HepG2 (cell line): ENCODE measurements around the gene NSUN6. TPM values are rescaled to one million over a fixed set of nuclear protein-coding genes. Genes with fewer than 3 reads are reported as not detected.

Experiments
- ATAC-seq: fragments of 200-7000 bp; cut with Tn5 transposase; 3 replicates; pipeline ENCODE4 v1.9.1; 2020; ENCODE audit warnings: mild to moderate bottlenecking, moderate library complexity
- BruUV-seq: library from RNA; stranded (reverse); fragments of 400-500 nt; replicated peaks from 2 replicates; lab custom pipeline; 2021; lab: Mats Ljungman, UMichigan
- CTCF ChIA-PET: fragments of 300-600 bp; formaldehyde crosslinking; extraction: SDS; loops from one replicate; lab custom pipeline; 2021; ENCODE audit warnings: low total read pairs, inconsistent platforms, low intra/inter-chr PET ratio; lab: Yijun Ruan, JAX
- POLR2A ChIA-PET: fragments of 350-600 bp; sonication (Branson Sonifier 250); formaldehyde crosslinking; loops from one replicate; lab custom pipeline; 2020; ENCODE audit warnings: antibody characterized with exemption, inconsistent platforms; lab: Yijun Ruan, JAX
- DNase-seq: peaks from one replicate; pipeline ENCODE4 v3.0.0-alpha.2; 2015; ENCODE audit warnings: low spot score
- FAIRE-seq: peaks from 3 replicates; lab custom pipeline; 2011; peaks lifted over from hg19 to GRCh38; lab: Jason Lieb, UNC
- H2AFZ ChIP-seq: one replicate; pipeline ENCODE4 v1.6.1; 2011; ENCODE audit warnings: low read length, inconsistent platforms
- H3K27ac ChIP-seq: fragments of 300-600 bp; 3 replicates; pipeline ENCODE4 v1.8.0; 2011; ENCODE audit warnings: mixed run types, mild to moderate bottlenecking, mixed read lengths, low read length, inconsistent platforms; ENCODE audit not compliant: insufficient read depth; ENCODE audit errors: extremely low read length
- H3K27me3 ChIP-seq, 2 experiments: fragments of 200-600 bp in 1 of 2; 2 replicates in 1 of 2; 3 replicates in 1 of 2; pipeline versions ENCODE4 v1.6.0 to v1.8.0; 2011; ENCODE audit warnings: low read length in 2 of 2, mild to moderate bottlenecking in 2 of 2, moderate library complexity in 2 of 2, inconsistent platforms in 1 of 2; ENCODE audit not compliant: insufficient read depth in 2 of 2, control insufficient read depth in 1 of 2
- H3K36me3 ChIP-seq, 2 experiments: fragments of 200-600 bp in 1 of 2; replicated peaks in 1 of 2; 2 replicates in 1 of 2; 3 replicates in 1 of 2; pipeline versions ENCODE4 v1.5.1 to v1.8.0; 2011; ENCODE audit warnings: low read length in 2 of 2, inconsistent platforms in 1 of 2; ENCODE audit not compliant: insufficient read depth in 2 of 2, control insufficient read depth in 1 of 2
- H3K4me1 ChIP-seq: 2 replicates; pipeline ENCODE4 v1.5.1; 2012; ENCODE audit warnings: low read length, inconsistent platforms; ENCODE audit not compliant: insufficient read depth
- H3K4me2 ChIP-seq: 2 replicates; pipeline ENCODE4 v1.6.0; 2011; ENCODE audit warnings: low read depth, low read length, inconsistent platforms
- H3K4me3 ChIP-seq, 3 experiments: fragments of 200-600 bp in 1 of 3; sonication (generic), shearing (Covaris generic) in 1 of 3; replicated peaks in 1 of 3; 2 replicates each; pipeline ENCODE4 v1.5.1; 2011 to 2016; ENCODE audit warnings: low read length in 3 of 3, inconsistent platforms in 2 of 3, low read depth in 2 of 3, mild to moderate bottlenecking in 2 of 3, control low read depth in 1 of 3, mixed read lengths in 1 of 3; ENCODE audit not compliant: insufficient read depth in 1 of 3
- H3K79me2 ChIP-seq: one replicate; pipeline ENCODE4 v1.6.1; 2011; ENCODE audit warnings: low read length, inconsistent platforms; ENCODE audit not compliant: insufficient read depth
- H3K9ac ChIP-seq: 2 replicates; pipeline ENCODE4 v1.6.0; 2011; ENCODE audit warnings: mild to moderate bottlenecking, low read depth, low read length, inconsistent platforms; ENCODE audit not compliant: insufficient read depth
- H3K9me3 ChIP-seq: 2 replicates; pipeline ENCODE4 v1.5.1; 2012; ENCODE audit warnings: mild to moderate bottlenecking, low read length
- H4K20me1 ChIP-seq: 2 replicates; pipeline ENCODE4 v1.6.0; 2011; ENCODE audit warnings: inconsistent platforms, mild to moderate bottlenecking, low read length, moderate library complexity; ENCODE audit not compliant: insufficient read depth
- ETV6 ChIP-seq: sonication (generic); formaldehyde crosslinking; conservative IDR thresholded peaks from 2 replicates; pipeline ENCODE4 v1.4.0; 2020; ENCODE audit warnings: missing genetic modification reagents
- KLF9 ChIP-seq: IDR thresholded peaks from 2 replicates; pipeline ENCODE4 v1.6.1; 2016; ENCODE audit warnings: low read depth
- RELA ChIP-seq: sonication (generic); formaldehyde crosslinking; IDR thresholded peaks from 2 replicates; pipeline ENCODE4 v1.4.0; 2020; ENCODE audit warnings: missing genetic modification reagents
- SALL1 ChIP-seq: sonication (generic); formaldehyde crosslinking; IDR thresholded peaks from 2 replicates; pipeline ENCODE4 v1.8.0; 2022; ENCODE audit warnings: mild to moderate bottlenecking, missing genetic modification reagents
- ZMYM3 ChIP-seq: sonication (generic); formaldehyde crosslinking; IDR thresholded peaks from 2 replicates; pipeline ENCODE4 v1.5.1; 2020; ENCODE audit warnings: mild to moderate bottlenecking, missing genetic modification reagents
- ZNF326 ChIP-seq: sonication (generic); formaldehyde crosslinking; IDR thresholded peaks from 2 replicates; pipeline ENCODE4 v1.4.0; 2020; ENCODE audit warnings: missing genetic modification reagents, borderline replicate concordance
- WGBS: methylation state at CpG from one replicate; pipeline ENCODE4 v1.1.6; 2017; ENCODE audit warnings: low lambda C conversion rate; 5-methylcytosine and 5-hydroxymethylcytosine counted together
- in situ Hi-C: cut with HindIII; loops from 2 replicates; pipeline ENCODE4 v1.10.0; 2017; ENCODE audit warnings: low pct_unique_long_range_greater_than_20kb; ENCODE audit not compliant: extremely low pct_ligation_motif_present
- intact Hi-C: fragments of 100-400 bp; cut with micrococcal nuclease; formaldehyde crosslinking; loops from one replicate; pipeline ENCODE4 v1.10.0; 2022; ENCODE audit not compliant: unreplicated experiment
- polyA plus RNA-seq, 8 experiments: library from polyadenylated mRNA; depleted of rRNA in 3 of 8; stranded (reverse) in 7 of 8; unstranded in 1 of 8; fragments of >200 nt; fragmentation: Illumina TruSeq in 4 of 8; extraction: Trizol in 4 of 8; gene quantifications; 2 replicates each; pipeline versions ENCODE4 v1.2.1 to v1.2.3, GENCODE V29; 2011 to 2016; ENCODE audit warnings: low read depth in 4 of 8, missing spikeins in 1 of 8, mixed read lengths in 1 of 8; ENCODE audit not compliant: insufficient read depth in 1 of 8
- total RNA-seq, 5 experiments: library from RNA; depleted of rRNA; stranded (reverse); fragments of >200 nt; fragmentation: Illumina TruSeq; extraction: Trizol; gene quantifications; 2 replicates each; pipeline ENCODE4 v1.2.3, GENCODE V29; 2016; ENCODE audit warnings: low read depth in 1 of 5
- TF ChIP-seq, protein P1 (sequence below): sonication (generic); formaldehyde crosslinking; IDR thresholded peaks from 2 replicates; pipeline ENCODE4 v1.5.0; 2020; ENCODE audit warnings: mild to moderate bottlenecking, missing genetic modification reagents
- TF ChIP-seq, protein P2 (sequence below): sonication (generic); formaldehyde crosslinking; IDR thresholded peaks from 2 replicates; pipeline ENCODE4 v1.4.0; 2020; ENCODE audit warnings: missing genetic modification reagents

The NSUN6 gene
- total and polyA plus RNA-seq, 2 of the 13 experiments (the other 11 are each of a cell fraction or from before 2014, with no cell fraction given) = 17.2 to 19.3 TPM

DNA sequence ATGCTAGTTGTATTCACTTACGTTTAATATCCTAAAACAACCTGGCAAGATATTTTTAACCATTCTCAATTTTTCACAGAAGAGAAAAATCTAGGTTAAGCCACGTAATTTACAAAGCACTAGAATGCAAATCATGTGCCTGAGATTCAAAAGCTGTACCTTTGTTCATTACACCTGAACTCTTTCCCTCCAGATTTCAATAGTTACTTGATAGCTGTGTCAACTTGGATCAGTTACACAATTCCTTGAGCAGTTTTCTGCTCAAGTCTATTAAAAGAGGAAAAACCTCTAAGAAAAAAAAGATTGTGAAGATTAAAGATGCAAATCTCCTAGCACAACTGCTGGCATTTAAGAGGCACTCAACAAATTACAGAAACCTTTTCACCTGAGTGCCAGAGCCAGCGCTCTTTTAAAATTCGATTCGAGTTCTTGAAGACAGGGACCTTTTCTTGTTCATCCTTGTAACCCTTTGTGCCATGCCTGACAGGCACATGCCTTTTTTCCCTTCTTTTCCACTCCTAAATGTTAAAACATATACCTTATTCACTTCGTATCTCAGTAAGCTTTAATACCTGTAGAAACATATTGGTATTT lies 886 bp downstream of the NSUN6 start:
- Histone ChIP-seq H3K9me3 (no peaks in the 10 kb centered on the region), H4K20me1 (no peaks in the 10 kb centered on the region), H3K9ac (peak overlapping the region; percentile 81), H2AFZ (no peak overlapping the region), H3K79me2 (peaks cover 31% of the 10 kb centered on the region), H3K4me3 (peak overlapping the region; percentile 74 to 99 (median 84)), H3K4me1 (peaks cover 34% of the 10 kb centered on the region), H3K36me3 (peaks cover 2 to 16% of the 10 kb centered on the region in 2 experiments; a peak in 3 of 5 replicates), H3K4me2 (peak overlapping the region; percentile 82), H3K27me3 (no peaks in the 10 kb centered on the region; a peak in 1 of 5 replicates), H3K27ac (peak overlapping the region; percentile 75)
- BruUV-seq = no TSS peak
- FAIRE-seq (no peak), DNase-seq (no peak), ATAC-seq (no peak)
- CTCF ChIA-PET = interaction anchor here (1.2 kb wide), 1 partner anchor 55 kb away, joined by 6 read pairs; no protein-coding TSS in a partner anchor
- intact Hi-C loops (loop anchor here (2.0 to 10.0 kb wide), 2 partner anchors 40 to 976 kb away; no protein-coding TSS in a partner anchor), in situ Hi-C loops (loop anchor here (25.0 kb wide), 1 partner anchor 988 kb away; no protein-coding TSS in a partner anchor)
- POLR2A ChIA-PET = interaction anchor here (2.4 kb wide), 1 partner anchor 8 kb away, joined by 10 read pairs; the partner anchor contains the start of gene ARL5B
- TF ChIP-seq RELA (CRISPR knock-in tag) (no peak), ZNF326 (CRISPR knock-in tag) (no peak), KLF9 (CRISPR knock-in tag) (no peak), SALL1 (CRISPR knock-in tag) (no peak), ETV6 (CRISPR knock-in tag) (no peak)
- WGBS = under 1% methylated on average over 6 of the region's 6 CpGs

DNA sequence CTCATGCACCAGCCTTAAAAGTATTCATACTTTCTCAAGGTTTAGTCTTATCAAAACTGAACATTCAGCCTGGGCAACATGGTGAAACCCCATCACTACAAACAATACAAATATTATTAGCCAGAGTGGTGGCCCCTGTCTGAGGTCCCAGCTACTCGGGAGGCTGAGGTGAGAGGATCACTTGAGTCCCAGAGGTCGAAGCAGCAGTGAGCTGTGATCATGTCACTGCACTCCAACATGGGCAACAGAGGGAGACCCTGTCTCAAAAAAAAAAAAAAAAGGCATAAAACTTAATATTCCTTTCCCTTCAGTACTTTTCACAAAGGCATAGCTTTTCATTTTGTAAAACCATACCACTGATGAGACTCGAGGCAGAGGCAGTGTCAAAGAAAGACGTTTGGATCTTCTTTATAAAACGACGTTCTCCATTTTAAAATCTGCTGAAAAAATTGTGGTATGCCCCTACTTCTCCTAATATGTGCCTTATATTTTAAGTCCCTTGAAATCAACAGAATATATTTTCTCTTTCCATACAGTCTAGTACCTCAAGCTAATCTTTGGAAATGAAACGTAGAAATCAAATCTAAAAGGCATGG lies 1.9 kb downstream of the NSUN6 start:
- intact Hi-C loops = no loop called here
- Histone ChIP-seq H3K79me2 (peaks cover 31% of the 10 kb centered on the region), H2AFZ (no peak overlapping the region), H4K20me1 (no peaks in the 10 kb centered on the region), H3K9me3 (no peaks in the 10 kb centered on the region), H3K27ac (peak overlapping the region; percentile 75), H3K4me2 (peak overlapping the region; percentile 82), H3K4me3 (peak overlapping the region; percentile 74 to 99 (median 84)), H3K4me1 (peaks cover 34% of the 10 kb centered on the region), H3K27me3 (no peaks in the 10 kb centered on the region; a peak in 1 of 5 replicates), H3K36me3 (peaks cover 2 to 16% of the 10 kb centered on the region in 2 experiments; a peak in 3 of 5 replicates), H3K9ac (peak overlapping the region; percentile 81)
- ChIA-PET CTCF (no interaction called here), POLR2A (interaction anchor here (0.8 to 2.4 kb wide), 4 partner anchors 10 to 17 kb away, joined by 3 to 10 read pairs (median 6); partner anchors contain the start of gene ARL5B)
- FAIRE-seq = no peak
- no peak for DNase-seq
- ATAC-seq = no peak
- WGBS = 42% methylated on average over 7 of the region's 7 CpGs
- TF ChIP-seq, protein P1, sequence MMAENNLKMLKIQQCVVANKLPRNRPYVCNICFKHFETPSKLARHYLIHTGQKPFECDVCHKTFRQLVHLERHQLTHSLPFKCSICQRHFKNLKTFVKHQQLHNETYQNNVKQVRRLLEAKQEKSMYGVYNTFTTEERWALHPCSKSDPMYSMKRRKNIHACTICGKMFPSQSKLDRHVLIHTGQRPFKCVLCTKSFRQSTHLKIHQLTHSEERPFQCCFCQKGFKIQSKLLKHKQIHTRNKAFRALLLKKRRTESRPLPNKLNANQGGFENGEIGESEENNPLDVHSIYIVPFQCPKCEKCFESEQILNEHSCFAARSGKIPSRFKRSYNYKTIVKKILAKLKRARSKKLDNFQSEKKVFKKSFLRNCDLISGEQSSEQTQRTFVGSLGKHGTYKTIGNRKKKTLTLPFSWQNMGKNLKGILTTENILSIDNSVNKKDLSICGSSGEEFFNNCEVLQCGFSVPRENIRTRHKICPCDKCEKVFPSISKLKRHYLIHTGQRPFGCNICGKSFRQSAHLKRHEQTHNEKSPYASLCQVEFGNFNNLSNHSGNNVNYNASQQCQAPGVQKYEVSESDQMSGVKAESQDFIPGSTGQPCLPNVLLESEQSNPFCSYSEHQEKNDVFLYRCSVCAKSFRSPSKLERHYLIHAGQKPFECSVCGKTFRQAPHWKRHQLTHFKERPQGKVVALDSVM (CRISPR knock-in tag) = peak; percentile 95
- TF ChIP-seq ZMYM3 (CRISPR knock-in tag) = peak; percentile 52; the same call in 1 of the 2 replicates
- TF ChIP-seq, protein P2, sequence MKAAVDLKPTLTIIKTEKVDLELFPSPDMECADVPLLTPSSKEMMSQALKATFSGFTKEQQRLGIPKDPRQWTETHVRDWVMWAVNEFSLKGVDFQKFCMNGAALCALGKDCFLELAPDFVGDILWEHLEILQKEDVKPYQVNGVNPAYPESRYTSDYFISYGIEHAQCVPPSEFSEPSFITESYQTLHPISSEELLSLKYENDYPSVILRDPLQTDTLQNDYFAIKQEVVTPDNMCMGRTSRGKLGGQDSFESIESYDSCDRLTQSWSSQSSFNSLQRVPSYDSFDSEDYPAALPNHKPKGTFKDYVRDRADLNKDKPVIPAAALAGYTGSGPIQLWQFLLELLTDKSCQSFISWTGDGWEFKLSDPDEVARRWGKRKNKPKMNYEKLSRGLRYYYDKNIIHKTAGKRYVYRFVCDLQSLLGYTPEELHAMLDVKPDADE (CRISPR knock-in tag) = no peak
- no TSS peak for BruUV-seq
- in situ Hi-C loops = no loop called here
